Activated CD8-positive, alpha-beta T cell treated with anti-CD3 and anti-CD28 coated beads, Interleukin-2, amount 10 ng/mL, durations not matched to agents 7 days and 5 days (primary cell): ENCODE results near the gene MTA2. TPM values are rescaled to one million over a fixed set of nuclear protein-coding genes. Genes with fewer than 3 reads are reported as not detected.
"Not testable (repeated sequence)": the region's sequence is repeated elsewhere in the genome, so short reads cannot be mapped to it uniquely, and the experiment has no call there.

ENCODE experiments used
- ATAC-seq: fragments of 150-1000 bp; cut with Tn5 transposase; one replicate; pipeline ENCODE4 v1.10.0; 2021; ENCODE audit warnings: moderate library complexity
- CTCF ChIA-PET: fragments of 350-600 bp; sonication (Branson Sonifier 250); formaldehyde crosslinking; loops from one replicate; lab custom pipeline; 2021; ENCODE audit warnings: antibody characterized with exemption; lab: Charles Lee
- POLR2A ChIA-PET: fragments of 350-600 bp; sonication (Branson Sonifier 250); formaldehyde crosslinking; loops from one replicate; lab custom pipeline; 2021; ENCODE audit warnings: antibody characterized with exemption; lab: Charles Lee
- DNase-seq: peaks from one replicate; pipeline ENCODE4 v3.0.0-alpha.2; 2020
- H3K27ac Mint-ChIP-seq: one replicate; pipeline ENCODE4 v1.8.0; 2021; ENCODE audit warnings: mild to moderate bottlenecking, mixed read lengths
- H3K27me3 Mint-ChIP-seq: one replicate; pipeline ENCODE4 v1.8.0; 2021; ENCODE audit warnings: low read depth, mixed read lengths
- H3K36me3 Mint-ChIP-seq: one replicate; pipeline ENCODE4 v1.8.0; 2021; ENCODE audit warnings: low read depth, mixed read lengths
- H3K4me1 Mint-ChIP-seq: one replicate; pipeline ENCODE4 v1.8.0; 2021; ENCODE audit warnings: low read depth, mixed read lengths
- H3K4me3 Mint-ChIP-seq: one replicate; pipeline ENCODE4 v1.8.0; 2021; ENCODE audit warnings: mild to moderate bottlenecking, mixed read lengths
- H3K9me3 Mint-ChIP-seq: one replicate; pipeline ENCODE4 v1.8.0; 2022; ENCODE audit warnings: mixed read lengths; ENCODE audit not compliant: insufficient read depth
- total RNA-seq, 2 experiments: library from RNA; stranded (reverse); gene quantifications; one replicate each; pipeline ENCODE4 v1.2.3, GENCODE V29; 2021

Gene MTA2
- total RNA-seq, 2 experiments from 2014 or later: 249 to 273 TPM

GRCh38 chr11:62567018-62567633, 34.5 kb downstream of the MTA2 start:
- ChIA-PET POLR2A (interaction anchor here (0.6 to 1.3 kb wide), 4 partner anchors 10 to 165 kb away, joined by 3 to 4 read pairs (median 4); no protein-coding TSS in a partner anchor), CTCF (interaction anchor here (0.9 to 12.7 kb wide), 6 partner anchors 11 to 172 kb away, joined by 3 to 294 read pairs (median 11); no protein-coding TSS in a partner anchor)
- H3K4me1 Mint-ChIP-seq: peaks cover 51% of the 10 kb centered on the region
- no peaks in the 10 kb centered on the region for H3K27me3 Mint-ChIP-seq
- no peak for DNase-seq
- H3K27ac Mint-ChIP-seq: peak overlapping the region; percentile 32
- peaks cover 72% of the 10 kb centered on the region for H3K36me3 Mint-ChIP-seq
- no peaks in the 10 kb centered on the region for H3K9me3 Mint-ChIP-seq
- no peak overlapping the region for H3K4me3 Mint-ChIP-seq
- peak; percentile 18 for ATAC-seq

GRCh38 chr11:62566247-62566646, 35.4 kb downstream of the MTA2 start:
- ChIA-PET CTCF (interaction anchor here (1.2 to 12.7 kb wide), 7 partner anchors 8 to 171 kb away, joined by 4 to 294 read pairs (median 11); partner anchors contain the start of genes EEF1G and TUT1), POLR2A (interaction anchor here (0.6 to 1.3 kb wide), 5 partner anchors 8 to 142 kb away, joined by 3 to 4 read pairs (median 3); no protein-coding TSS in a partner anchor)
- H3K27ac Mint-ChIP-seq: peak overlapping the region; percentile 31
- DNase-seq (no peak), ATAC-seq (no peak)
- no peaks in the 10 kb centered on the region for H3K9me3 Mint-ChIP-seq
- no peaks in the 10 kb centered on the region for H3K27me3 Mint-ChIP-seq
- H3K36me3 Mint-ChIP-seq: peaks cover 70% of the 10 kb centered on the region
- peaks cover 47% of the 10 kb centered on the region for H3K4me1 Mint-ChIP-seq
- H3K4me3 Mint-ChIP-seq: no peak overlapping the region

GRCh38 chr11:62565100-62565802, 36.4 kb downstream of the MTA2 start:
- peaks cover 46% of the 10 kb centered on the region for H3K4me1 Mint-ChIP-seq
- no peak for ATAC-seq
- H3K27me3 Mint-ChIP-seq: no peaks in the 10 kb centered on the region
- no peak overlapping the region for H3K4me3 Mint-ChIP-seq
- H3K9me3 Mint-ChIP-seq: no peaks in the 10 kb centered on the region
- POLR2A ChIA-PET: interaction anchor here (0.6 to 1.3 kb wide), 2 partner anchors 8 to 81 kb away, joined by 3 to 4 read pairs; no protein-coding TSS in a partner anchor
- H3K27ac Mint-ChIP-seq: peak overlapping the region; percentile 14
- peaks cover 68% of the 10 kb centered on the region for H3K36me3 Mint-ChIP-seq
- CTCF ChIA-PET: interaction anchor here (0.7 to 12.7 kb wide), 9 partner anchors 8 to 340 kb away, joined by 3 to 294 read pairs (median 5); partner anchors contain the start of genes EEF1G and TUT1
- DNase-seq: no peak

GRCh38 chr11:62561677-62562230, 39.9 kb downstream of the MTA2 start:
- H3K4me3 Mint-ChIP-seq, H3K27me3 Mint-ChIP-seq, H3K9me3 Mint-ChIP-seq, DNase-seq, ATAC-seq: not testable (repeated sequence)
- ChIA-PET POLR2A (interaction anchor here (1.0 to 1.9 kb wide), 4 partner anchors 12 to 137 kb away, joined by 3 to 9 read pairs (median 7); partner anchors contain the start of gene EEF1G), CTCF (interaction anchor here (0.9 to 12.7 kb wide), 9 partner anchors 9 to 168 kb away, joined by 3 to 294 read pairs (median 16); partner anchors contain the start of genes EEF1G, MTA2 and TUT1)
- H3K4me1 Mint-ChIP-seq: peaks cover 61% of the 10 kb centered on the region
- peak overlapping the region; percentile 4 for H3K27ac Mint-ChIP-seq
- peaks cover 76% of the 10 kb centered on the region for H3K36me3 Mint-ChIP-seq

- H3K4me3 Mint-ChIP-seq: no peak overlapping the region
Measured at GRCh38 chr11:62560566-62561103, 41.0 kb downstream of the MTA2 start.

GRCh38 chr11:62559626-62560025, 42.0 kb downstream of the MTA2 start:
- CTCF ChIA-PET: interaction anchor here (1.0 to 12.7 kb wide), 13 partner anchors 9 to 222 kb away, joined by 3 to 294 read pairs (median 9); partner anchors contain the start of genes AHNAK, SCGB1A1 and TUT1
- peaks cover 74% of the 10 kb centered on the region for H3K4me1 Mint-ChIP-seq
- not testable (repeated sequence) for DNase-seq, H3K27me3 Mint-ChIP-seq, H3K4me3 Mint-ChIP-seq, ATAC-seq, H3K9me3 Mint-ChIP-seq
- peak overlapping the region; percentile 80 for H3K27ac Mint-ChIP-seq
- peaks cover 60% of the 10 kb centered on the region for H3K36me3 Mint-ChIP-seq
- POLR2A ChIA-PET: interaction anchor here (1.9 to 2.0 kb wide), 2 partner anchors 10 to 135 kb away, joined by 7 to 8 read pairs; no protein-coding TSS in a partner anchor

More at GRCh38 chr11:62560566-62561103, 41.0 kb downstream of the MTA2 start:
- ATAC-seq: peak; percentile 8
- POLR2A ChIA-PET: interaction anchor here (0.6 to 2.0 kb wide), 6 partner anchors 9 to 137 kb away, joined by 3 to 9 read pairs (median 6); partner anchors contain the start of gene EEF1G
- Mint-ChIP-seq H3K4me1 (peaks cover 65% of the 10 kb centered on the region), H3K9me3 (no peaks in the 10 kb centered on the region), H3K27me3 (no peaks in the 10 kb centered on the region), H3K27ac (peak overlapping the region; percentile 58), H3K36me3 (peaks cover 65% of the 10 kb centered on the region)
- CTCF ChIA-PET: interaction anchor here (0.8 to 12.7 kb wide), 22 partner anchors 8 to 223 kb away, joined by 3 to 294 read pairs (median 6); partner anchors contain the start of genes AHNAK, B3GAT3, EEF1G and MTA2
- DNase-seq: peak; percentile 81

- H3K27me3 Mint-ChIP-seq: no peaks in the 10 kb centered on the region
- H3K9me3 Mint-ChIP-seq: no peaks in the 10 kb centered on the region
- no peak overlapping the region for H3K4me3 Mint-ChIP-seq
- peaks cover 78% of the 10 kb centered on the region for H3K4me1 Mint-ChIP-seq
- DNase-seq (no peak), ATAC-seq (no peak)
- CTCF ChIA-PET: interaction anchor here (1.0 to 12.7 kb wide), 12 partner anchors 12 to 221 kb away, joined by 3 to 294 read pairs (median 8); partner anchors contain the start of genes AHNAK, SCGB1A1 and TUT1
- POLR2A ChIA-PET: interaction anchor here (1.3 to 2.9 kb wide), 3 partner anchors 11 to 135 kb away, joined by 3 to 36 read pairs (median 7); no protein-coding TSS in a partner anchor
- H3K36me3 Mint-ChIP-seq: peaks cover 63% of the 10 kb centered on the region
- peak overlapping the region; percentile 80 for H3K27ac Mint-ChIP-seq
Measured at GRCh38 chr11:62559204-62559603, 42.5 kb downstream of the MTA2 start.

GRCh38 chr11:62558669-62559068, 43.0 kb downstream of the MTA2 start:
- peak overlapping the region; percentile 28 for H3K27ac Mint-ChIP-seq
- ChIA-PET CTCF (interaction anchor here (1.0 to 12.7 kb wide), 9 partner anchors 12 to 181 kb away, joined by 3 to 294 read pairs (median 16); partner anchors contain the start of genes AHNAK and TUT1), POLR2A (interaction anchor here (1.3 to 2.9 kb wide), 2 partner anchors 15 to 134 kb away, joined by 3 to 36 read pairs; no protein-coding TSS in a partner anchor)
- peaks cover 80% of the 10 kb centered on the region for H3K4me1 Mint-ChIP-seq
- H3K27me3 Mint-ChIP-seq: no peaks in the 10 kb centered on the region
- ATAC-seq: no peak
- no peak for DNase-seq
- H3K9me3 Mint-ChIP-seq: no peaks in the 10 kb centered on the region
- peaks cover 60% of the 10 kb centered on the region for H3K36me3 Mint-ChIP-seq
- no peak overlapping the region for H3K4me3 Mint-ChIP-seq

- Mint-ChIP-seq H3K36me3 (peaks cover 50% of the 10 kb centered on the region), H3K4me3 (peak overlapping the region; percentile 66), H3K27me3 (no peaks in the 10 kb centered on the region), H3K27ac (peak overlapping the region; percentile 95), H3K9me3 (no peaks in the 10 kb centered on the region), H3K4me1 (peaks cover 92% of the 10 kb centered on the region)
- DNase-seq (peak; percentile 91), ATAC-seq (peak; percentile 34)
- CTCF ChIA-PET: interaction anchor here (0.6 to 12.7 kb wide), 20 partner anchors 8 to 562 kb away, joined by 3 to 294 read pairs (median 4); partner anchors contain the start of genes AHNAK, EEF1G, MTA2 and SCGB1A1
- POLR2A ChIA-PET: interaction anchor here (0.6 to 3.1 kb wide), 15 partner anchors 8 to 1691 kb away, joined by 3 to 36 read pairs (median 4); partner anchors contain the start of genes AHNAK, C11orf98, CSKMT and EEF1G
Measured at GRCh38 chr11:62556875-62557631, 44.6 kb downstream of the MTA2 start.
